GM06990 (cell line): Measurements from ENCODE around the gene ATP10D.

Experiments
- DNase-seq: peaks from one replicate; pipeline ENCODE4 v3.0.0-alpha.2; 2011; ENCODE audit not compliant: insufficient read length; ENCODE audit errors: extremely low read depth
- H3K27me3 ChIP-seq: replicated peaks from 2 replicates; pipeline ENCODE4 v1.6.0; 2011; ENCODE audit warnings: low read length; ENCODE audit not compliant: control insufficient read depth, insufficient read depth
- H3K36me3 ChIP-seq: 2 replicates; pipeline ENCODE4 v1.5.1; 2011; ENCODE audit warnings: low read length; ENCODE audit not compliant: control insufficient read depth, insufficient read depth
- H3K4me3 ChIP-seq: replicated peaks from 2 replicates; pipeline ENCODE4 v1.5.1; 2011; ENCODE audit warnings: low read depth, mild to moderate bottlenecking, control low read depth, low read length
- TF ChIP-seq, protein P1 (sequence below): IDR thresholded peaks from 2 replicates; pipeline ENCODE4 v1.5.1; 2011; ENCODE audit warnings: low read length, control low read depth, mild to moderate bottlenecking, inconsistent platforms; ENCODE audit not compliant: insufficient read depth, poor library complexity, severe bottlenecking

Gene ATP10D

DNA sequence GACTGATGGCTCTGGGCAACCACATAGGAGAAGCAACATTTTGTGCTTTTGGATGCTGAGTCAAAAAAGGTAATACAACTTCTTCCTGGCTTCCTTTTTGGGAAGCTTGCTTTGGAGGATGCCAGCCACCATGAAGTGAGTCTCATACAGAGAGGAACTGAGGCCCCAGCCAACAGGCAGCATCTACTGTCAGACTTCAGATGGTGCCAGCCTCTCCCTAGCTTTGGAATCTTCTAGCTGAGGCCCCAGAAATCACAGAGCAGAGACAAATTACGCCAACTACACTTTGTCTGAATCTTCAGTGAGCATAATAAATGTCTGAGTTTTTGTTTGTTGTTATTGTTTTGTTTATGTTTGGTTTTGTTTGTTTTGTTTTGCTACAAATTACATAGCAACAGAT lies 136.1 kb downstream of the ATP10D start:
- Histone ChIP-seq H3K4me3 (no peak overlapping the region), H3K36me3 (no peaks in the 10 kb centered on the region), H3K27me3 (no peaks in the 10 kb centered on the region)
- DNase-seq, result no peak
- TF ChIP-seq, protein P1, sequence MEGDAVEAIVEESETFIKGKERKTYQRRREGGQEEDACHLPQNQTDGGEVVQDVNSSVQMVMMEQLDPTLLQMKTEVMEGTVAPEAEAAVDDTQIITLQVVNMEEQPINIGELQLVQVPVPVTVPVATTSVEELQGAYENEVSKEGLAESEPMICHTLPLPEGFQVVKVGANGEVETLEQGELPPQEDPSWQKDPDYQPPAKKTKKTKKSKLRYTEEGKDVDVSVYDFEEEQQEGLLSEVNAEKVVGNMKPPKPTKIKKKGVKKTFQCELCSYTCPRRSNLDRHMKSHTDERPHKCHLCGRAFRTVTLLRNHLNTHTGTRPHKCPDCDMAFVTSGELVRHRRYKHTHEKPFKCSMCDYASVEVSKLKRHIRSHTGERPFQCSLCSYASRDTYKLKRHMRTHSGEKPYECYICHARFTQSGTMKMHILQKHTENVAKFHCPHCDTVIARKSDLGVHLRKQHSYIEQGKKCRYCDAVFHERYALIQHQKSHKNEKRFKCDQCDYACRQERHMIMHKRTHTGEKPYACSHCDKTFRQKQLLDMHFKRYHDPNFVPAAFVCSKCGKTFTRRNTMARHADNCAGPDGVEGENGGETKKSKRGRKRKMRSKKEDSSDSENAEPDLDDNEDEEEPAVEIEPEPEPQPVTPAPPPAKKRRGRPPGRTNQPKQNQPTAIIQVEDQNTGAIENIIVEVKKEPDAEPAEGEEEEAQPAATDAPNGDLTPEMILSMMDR, result no peak

DNA sequence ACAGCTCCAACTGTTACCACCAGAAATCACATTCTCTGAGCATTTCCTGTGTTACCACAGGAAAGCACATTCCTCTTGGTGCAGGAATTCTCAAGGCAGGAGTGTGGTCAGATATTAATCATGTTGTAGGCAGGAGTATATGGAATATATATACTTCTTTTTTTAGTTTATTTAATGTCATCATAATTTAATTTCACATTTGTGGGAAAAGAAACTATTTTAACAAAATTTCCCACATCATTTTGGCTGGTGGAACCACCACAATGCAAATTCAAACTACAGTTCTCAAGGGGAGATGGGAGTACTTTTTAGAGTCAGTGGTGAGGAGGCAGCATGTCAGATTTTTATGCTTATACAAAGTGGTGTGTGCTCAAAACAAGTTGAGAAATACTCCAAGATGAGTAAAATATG lies 139.0 kb downstream of the ATP10D start:
- TF ChIP-seq, protein P1, result no peak
- H3K4me3 ChIP-seq, result no peak overlapping the region

DNA sequence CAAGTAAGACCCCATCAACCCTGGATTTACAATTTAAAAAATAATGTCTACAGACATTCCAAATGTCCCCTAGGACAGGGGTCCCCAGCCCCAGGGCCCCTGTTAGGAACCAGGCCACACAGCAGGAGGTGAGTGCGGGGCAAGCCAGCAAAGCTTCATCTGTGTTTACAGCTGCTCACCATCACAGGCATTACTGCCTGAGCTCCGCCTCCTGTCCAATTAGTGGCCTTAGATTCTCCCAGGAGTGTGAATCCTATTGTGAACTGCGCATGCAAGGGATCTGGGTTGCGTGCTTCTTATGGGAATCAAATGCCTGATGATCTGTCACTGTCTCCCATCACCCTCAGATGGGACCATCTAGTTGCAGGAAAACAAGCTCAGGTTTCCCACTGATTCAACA lies 146.1 kb downstream of the ATP10D start:
- Histone ChIP-seq H3K27me3 (no peaks in the 10 kb centered on the region), H3K36me3 (no peaks in the 10 kb centered on the region), H3K4me3 (no peak overlapping the region)
- TF ChIP-seq, protein P1, result no peak
- DNase-seq, result no peak

More for the DNA sequence above, 139.0 kb downstream of the ATP10D start:
- Histone ChIP-seq H3K27me3 (no peaks in the 10 kb centered on the region), H3K36me3 (no peaks in the 10 kb centered on the region)
- no peak for DNase-seq

DNA sequence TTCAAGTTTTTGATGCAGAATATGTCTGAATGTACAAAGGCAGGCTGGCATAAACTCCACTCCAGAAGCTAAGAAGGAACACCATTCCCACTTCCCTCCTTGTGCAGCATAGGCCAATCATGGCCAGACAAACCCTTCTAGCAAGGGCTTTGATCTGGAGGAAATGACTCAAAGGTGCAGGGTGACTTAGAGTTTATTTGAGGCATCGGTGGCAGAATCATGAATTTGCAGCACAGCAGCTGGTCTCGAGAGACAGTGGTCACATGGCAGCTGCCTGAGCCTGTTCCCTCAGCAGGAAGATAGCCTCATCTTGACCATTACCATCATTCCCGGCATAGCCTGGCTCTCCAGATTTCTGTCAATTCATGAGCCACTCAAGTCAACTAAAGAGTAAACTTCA lies 154.5 kb downstream of the ATP10D start:
- no peak for DNase-seq
- Histone ChIP-seq H3K27me3 (no peaks in the 10 kb centered on the region), H3K36me3 (no peaks in the 10 kb centered on the region), H3K4me3 (no peak overlapping the region)
- TF ChIP-seq, protein P1, result no peak

DNA sequence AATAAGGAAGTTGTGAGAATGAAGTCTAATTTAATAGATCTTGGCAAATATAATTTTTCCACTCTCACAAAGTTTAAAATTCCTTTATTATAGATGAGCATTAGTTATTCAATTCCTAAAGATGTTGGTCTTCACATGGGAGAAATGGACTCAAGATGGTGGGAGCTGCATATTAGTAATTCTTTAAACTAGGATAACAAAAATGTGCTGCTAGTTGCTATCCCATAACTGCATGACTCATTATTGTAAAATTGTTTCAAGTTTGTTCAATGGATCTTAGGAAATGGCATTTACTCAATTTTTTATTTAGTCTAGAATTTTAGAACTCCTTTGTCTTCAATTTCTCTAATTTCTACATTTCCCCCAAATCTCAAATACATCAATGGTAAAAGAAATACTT lies 155.8 kb downstream of the ATP10D start:
- Histone ChIP-seq H3K4me3 (no peak overlapping the region), H3K36me3 (no peaks in the 10 kb centered on the region), H3K27me3 (no peaks in the 10 kb centered on the region)
- TF ChIP-seq, protein P1, result no peak
- no peak for DNase-seq

DNA sequence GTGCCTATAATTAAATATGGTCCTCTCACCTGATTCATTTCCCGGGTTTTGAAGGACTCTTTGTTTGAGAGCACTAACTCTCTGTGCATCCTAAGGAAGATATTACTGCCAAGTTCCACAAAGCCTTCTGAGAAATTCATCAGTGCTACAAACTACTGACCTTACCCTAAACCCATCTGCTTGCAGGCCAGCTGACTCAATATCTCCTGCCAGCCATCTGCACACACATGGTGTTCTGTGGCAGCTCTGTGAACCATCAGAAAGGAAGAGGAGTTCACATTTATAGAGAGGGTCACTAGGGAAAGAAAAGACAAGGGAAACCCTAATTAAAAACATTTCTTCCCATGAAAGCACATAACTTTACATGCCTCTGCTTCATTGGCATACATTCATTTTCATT lies 156.7 kb downstream of the ATP10D start:
- TF ChIP-seq, protein P1, result no peak
- Histone ChIP-seq H3K4me3 (no peak overlapping the region), H3K36me3 (no peaks in the 10 kb centered on the region), H3K27me3 (no peaks in the 10 kb centered on the region)
- DNase-seq, result no peak
